HG03045 (cell line): ENCODE results near the gene CD52.

Experiments
- ATAC-seq: cut with Tn5 transposase; IDR thresholded peaks from one replicate; pipeline ENCODE4 v1.9.1; 2021; ENCODE audit warnings: mild to moderate bottlenecking, moderate library complexity; ENCODE audit not compliant: unreplicated experiment

CD52 gene

DNA sequence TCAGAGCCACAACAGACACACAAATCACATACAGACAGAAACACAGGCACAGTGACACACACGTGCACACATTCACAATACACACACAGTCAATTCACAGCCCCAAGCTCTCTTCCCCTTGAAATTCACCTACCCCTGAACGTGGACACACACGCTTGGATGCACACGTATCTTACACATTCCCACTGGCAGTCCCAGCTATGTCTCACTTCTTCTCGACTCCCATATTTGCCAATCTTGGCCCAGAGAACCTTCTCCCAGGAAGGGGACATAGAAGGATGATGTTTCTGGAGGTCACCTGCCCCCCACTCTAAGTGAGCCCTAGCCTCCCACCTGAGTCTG is 34.6 kb downstream of the CD52 start:
- ATAC-seq: no peak

DNA sequence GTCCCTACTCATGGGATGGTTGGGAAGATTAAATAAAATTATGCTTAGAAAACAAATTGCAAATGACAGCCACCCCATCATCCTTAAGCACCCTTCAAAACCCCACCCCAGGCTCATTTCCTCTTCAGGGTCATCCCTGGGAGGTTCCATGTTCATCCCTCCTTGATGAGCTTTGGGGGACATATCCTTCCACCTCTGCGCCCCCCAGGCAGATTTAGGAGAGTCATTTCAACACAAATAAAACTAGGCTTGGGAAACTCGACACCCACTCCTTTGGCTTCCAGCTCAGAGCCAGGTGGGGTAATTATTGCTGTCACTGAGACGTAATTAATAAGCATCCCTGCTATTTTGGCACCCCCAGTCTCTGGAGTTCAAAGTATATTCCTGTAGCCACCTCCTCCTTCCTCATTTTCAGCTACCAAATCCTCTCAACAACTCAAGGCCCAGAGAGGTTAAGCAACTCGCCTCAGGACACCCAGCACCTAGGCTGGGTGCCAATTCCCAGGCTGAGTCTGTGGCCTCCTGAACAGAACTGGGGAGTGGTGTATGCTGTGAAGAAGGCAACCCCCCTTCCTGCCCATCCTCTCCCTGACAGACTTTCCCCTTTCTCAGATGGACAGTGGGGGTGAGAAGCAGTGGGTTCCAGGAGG is 35.6 kb downstream of the CD52 start:
- ATAC-seq: no peak

DNA sequence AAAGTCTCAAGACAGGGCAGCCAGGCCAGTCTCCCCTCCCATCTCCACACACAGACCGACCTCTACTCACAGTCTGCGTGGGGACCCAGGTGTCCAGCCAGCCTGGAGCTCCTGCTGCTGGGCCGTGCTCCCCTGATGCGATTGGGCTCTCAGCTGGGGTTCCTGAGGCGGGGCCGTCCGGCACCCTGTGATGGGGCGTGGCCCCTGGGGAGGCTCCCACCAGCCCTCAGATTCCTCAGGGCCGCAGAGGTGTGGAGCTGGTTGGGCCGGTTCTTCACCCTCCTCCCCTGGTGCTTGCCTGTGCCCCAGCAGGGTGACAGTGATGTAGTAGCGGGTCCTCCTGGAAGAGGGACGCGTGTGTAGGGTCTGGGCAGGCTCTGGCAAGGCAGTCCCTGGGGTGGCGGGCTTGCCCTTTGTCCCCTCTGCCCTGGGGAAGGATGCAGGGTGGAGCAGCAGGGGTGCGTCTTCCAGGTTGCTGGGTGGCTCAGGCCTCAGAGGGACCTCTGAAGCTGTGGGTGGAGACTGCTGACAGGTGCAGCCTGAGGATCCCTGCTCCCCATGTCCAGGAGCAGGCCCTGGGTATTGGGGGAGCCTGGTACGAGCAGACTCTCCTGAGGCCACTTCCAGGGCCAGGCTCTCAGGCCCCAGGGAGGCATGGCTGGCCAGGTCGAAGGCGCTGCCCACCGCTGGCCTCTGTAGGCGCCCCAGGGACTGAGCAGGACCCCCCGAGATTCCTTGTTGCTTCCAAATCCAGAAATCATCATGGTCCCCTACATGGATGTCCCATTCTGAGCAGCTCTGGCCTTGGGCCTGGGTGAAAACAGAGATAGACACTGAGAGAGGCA is 36.4 kb downstream of the CD52 start, which contains the start of gene CRYBG2:
Gene CRYBG2 (minus strand): TSS at position 155 of the 845 bp plus-strand sequence. CDS start 7,473 bp downstream, outside the sequence.
- ATAC-seq: no peak

DNA sequence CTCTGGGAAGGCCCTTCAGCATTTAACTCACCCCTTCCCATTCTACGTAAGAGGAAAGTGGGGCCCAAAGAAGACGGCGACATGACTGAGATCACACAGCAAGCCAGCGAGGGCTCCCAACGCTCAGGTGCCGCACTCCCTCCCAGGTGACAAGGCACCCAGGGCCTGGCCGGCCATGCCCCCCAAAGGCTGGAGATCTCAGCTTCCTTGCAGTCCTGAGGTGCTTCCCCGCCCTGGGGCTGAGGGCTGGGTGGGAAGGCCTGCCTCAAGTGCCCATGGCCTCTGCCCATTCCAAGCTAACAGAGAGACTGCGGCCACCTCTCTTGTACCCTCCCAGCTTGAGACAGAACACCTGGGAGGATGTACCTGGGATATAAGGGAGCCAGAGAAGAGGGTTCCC is 37.2 kb downstream of the CD52 start:
- no peak for ATAC-seq

DNA sequence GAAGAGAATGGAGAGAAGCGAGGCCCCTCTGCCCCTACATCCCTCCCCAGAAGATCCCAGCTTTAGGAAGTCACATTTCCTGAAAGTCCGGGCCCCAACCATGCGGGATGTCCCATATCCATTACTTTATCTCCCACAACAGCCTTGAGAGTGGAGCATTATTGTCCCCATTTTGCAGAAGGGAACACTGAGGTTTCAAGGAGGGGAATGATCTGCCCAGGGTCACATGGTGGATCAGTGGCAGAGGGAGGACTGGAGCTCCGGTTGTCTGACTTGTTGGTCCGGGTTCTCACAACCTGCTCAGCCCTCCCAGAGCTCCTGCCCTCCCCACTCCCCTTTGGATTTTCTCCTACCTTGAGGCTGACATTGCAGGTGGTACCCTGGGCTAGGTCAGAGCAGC is 38.3 kb downstream of the CD52 start:
- ATAC-seq: no peak

DNA sequence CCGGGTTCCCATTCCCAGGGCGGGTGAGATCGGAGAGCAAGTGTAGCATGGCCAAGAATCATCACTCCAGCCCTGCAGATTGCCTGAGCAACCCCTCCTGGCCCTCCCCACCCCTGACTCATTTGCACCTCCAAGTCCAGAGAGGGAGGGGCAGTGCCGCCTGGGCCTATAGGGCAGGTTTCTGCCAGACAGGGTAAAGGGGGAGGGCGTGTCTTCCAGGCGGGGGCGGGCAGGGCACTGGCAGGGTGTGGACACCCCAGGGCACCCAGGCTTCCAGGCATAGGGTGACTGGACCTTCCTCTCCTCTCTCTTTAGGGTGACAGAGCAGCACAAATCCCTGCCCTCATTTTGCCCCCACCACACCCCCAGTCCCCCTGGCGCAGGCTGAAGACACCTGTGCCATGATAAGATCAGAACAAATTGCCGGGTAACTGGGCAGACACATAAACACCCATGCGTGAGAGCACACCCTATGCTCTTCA is 39.4 kb downstream of the CD52 start:
- no peak for ATAC-seq

DNA sequence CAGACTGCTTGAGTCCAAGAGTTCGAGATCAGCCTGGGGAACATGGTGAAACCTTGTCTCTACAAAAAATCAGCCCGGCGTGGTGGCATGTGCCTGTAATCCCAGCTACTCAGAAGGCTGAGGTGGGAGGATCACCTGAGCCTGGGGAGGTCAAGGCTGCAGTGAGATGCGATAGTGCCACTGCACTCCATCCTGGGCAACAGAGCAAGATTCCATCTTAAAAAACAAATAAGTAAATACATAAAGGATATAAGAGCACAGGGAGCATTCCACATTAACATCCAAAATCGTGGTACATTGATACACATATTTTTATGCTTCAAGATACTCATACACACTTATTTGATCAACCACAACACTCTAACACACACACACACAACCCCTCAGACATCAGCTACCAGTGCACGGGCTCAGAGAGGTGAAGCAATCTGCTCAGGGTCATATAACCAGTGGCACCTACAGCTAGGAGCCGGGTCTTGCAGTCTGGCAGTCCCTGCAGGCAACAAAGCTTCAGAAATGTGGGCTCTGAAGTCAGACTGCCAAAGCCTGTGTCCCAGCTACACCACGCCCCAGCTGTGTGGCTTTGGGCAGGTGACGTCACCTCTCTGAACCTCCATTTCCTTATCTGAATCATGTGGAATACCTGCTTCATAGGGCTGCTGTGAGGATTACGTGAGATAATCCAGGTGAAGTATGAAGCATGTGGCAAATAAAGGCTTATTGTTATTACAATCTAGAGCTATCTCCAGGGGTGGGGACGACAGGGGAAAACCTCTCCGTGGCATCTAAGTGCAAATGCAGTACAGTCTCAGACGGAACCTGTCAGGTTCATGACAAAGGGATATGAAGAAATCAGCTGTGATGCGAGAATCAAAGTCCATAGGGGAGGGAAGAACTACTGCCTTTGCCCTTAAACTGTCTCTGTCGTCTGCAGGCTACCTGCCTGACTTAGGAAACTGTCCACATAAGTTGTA is 40.9 kb downstream of the CD52 start:
- no peak for ATAC-seq

DNA sequence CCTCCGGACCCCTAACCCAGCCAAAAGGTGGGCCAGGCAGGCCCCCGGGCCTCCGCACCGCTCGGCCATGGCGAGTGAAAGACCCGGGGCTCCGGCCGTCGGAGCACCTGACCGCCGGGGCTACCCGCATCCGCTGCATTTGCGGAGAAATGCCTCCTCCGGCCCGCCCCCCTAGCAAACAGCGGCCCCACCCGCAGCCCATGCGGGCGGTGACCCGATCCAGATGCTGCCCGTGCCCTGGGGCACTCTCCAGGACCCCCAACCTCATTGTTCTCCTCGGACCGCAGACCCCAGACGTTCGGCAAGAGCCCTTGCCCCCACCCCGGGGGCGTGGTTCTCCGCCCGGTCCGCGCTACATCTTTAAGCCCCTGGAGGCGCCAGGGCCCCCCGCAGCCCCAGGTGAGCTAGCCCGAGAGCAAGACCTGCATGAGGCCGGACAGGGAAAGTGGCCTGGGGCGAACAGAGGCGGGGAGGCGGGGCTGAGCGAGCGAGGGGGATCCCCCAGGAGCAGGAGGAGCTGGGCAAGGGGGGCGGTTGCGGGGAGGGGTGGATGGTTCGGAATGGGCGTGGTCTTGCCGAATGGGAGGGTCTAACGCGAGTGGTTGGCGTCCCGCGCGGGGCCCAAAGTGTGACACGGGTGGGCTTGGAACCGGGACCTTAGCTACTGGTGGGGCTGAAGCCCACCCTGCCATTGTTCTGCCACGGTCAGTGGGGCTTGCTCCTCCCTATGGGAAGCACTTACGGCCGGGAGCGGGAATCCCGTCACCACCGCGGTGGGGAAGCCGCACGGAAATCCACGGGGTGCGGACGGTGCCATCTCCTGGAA is 42.4 kb downstream of the CD52 start:
- ATAC-seq: no peak

DNA sequence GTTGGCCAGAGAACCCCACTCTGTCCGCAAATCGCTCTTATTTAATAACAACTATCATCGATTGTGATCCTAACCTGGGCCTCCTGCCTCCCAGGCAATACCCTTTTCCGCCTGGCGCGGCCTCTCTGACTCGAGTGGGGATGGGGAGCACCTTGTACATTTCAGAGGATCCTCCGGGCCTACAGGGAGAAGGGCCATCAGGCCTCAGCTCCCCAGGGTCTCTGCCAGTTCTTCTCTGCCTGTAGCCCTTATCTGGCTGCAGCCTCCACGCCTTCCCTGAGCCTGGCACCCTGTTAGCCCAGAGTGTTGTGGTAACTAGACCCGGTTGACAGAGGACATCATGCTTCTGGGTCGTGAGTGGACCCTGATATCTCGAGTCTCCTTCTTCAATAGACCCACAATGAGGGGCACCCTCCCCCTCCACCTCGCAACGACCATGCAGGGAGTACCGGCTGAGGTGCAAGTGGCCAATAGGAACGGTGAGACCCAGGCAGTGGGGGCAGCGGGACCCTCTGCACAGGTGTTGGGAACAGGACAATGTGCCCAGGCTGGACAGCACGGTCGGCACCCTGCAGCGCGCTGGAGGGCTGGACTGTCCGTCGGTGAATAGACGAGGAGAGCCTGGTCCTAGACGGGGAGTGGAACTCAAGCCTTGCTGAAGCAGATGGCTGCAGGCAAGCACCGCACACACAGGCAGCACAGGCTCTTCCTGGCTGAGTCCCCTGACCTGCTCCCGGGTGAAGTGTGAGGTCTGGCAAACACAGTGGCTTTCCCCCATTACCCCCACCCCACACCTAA is 43.2 kb downstream of the CD52 start:
- ATAC-seq: no peak

DNA sequence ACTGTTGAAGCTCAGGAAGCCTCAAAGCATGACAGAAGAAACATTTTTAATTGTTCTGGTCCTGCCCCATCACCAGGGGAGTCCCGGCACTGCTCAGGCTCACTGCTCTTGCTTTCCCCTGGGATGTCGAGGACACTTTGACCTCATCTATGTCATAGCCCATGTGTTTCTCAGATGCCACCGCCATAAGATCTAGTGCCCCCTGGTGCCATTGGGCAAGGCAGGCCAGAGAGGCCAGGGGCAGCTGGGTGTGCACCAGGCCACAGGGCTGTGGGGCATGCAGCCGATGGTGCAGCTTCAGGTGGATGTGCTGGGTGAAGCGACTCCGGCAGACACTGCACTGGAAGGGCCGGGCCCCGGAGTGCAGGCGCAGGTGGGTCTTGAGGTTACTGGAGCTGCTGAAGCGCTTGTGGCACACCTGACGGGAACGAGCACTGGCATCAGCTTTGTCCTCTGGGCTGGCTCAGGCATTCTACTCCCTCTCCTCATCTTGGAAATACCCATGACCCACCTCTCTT is 43.9 kb downstream of the CD52 start:
- no peak for ATAC-seq

DNA sequence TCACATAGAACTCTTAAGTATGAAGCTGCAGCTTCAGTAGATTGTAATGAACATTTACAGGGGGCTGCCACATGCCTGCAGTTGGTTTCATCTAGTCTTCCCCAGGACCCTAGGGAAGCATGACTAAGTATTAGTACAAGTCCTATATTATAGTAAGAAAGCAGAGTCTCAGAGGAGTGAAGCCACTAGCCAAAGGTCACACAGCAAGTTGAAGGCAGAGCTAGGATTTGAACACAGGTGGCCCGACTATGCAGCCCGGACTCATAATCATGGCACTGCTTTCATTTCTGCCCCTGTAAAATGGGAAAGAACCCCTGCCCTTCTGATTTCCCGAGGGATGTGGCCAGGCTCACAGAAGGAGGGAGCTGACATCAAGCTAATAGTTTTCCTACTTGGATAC is 44.6 kb downstream of the CD52 start:
- ATAC-seq: no peak

DNA sequence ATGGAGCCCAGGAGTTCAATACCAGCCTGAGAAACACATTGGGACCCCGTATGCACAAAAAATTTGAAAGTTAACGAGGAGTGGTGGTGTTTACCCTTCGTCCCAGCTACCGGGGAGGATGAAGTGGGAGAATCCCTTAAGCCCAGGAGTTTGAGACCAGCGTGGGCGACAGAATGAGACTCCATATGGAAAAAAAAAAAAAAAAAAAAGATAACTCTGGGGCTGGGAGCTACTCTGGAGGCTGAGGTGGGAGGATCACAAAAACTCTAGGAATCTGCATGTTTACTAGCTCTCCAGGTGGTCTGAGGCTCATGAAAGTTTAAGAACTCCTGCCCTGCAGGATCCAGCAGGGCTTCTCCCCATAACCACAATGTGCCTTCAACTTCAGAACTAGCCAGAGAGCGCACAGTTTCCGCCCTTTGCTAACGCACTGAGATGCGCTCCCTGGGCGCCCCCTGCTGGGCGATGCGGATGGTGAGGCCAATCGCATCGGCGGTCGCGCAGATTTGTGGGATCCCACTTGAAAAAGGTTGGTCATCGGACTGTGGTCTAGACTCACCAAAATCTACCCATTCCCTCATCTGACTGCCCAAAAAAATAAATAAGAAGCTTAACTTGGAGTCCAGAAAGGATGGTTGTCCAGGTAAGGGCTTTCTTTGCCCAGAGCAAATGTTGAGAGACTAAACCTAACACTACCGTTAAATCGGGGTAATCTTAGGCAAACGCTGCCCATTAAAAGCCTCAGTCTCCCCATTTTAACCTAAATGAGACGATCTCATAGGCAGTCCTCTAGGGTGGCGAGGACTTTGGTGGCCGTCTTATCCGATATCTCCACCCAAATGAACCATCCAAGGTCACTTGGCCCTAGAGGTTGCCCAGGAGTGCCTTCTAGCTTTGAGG is 46.0 kb downstream of the CD52 start:
- no peak for ATAC-seq

DNA sequence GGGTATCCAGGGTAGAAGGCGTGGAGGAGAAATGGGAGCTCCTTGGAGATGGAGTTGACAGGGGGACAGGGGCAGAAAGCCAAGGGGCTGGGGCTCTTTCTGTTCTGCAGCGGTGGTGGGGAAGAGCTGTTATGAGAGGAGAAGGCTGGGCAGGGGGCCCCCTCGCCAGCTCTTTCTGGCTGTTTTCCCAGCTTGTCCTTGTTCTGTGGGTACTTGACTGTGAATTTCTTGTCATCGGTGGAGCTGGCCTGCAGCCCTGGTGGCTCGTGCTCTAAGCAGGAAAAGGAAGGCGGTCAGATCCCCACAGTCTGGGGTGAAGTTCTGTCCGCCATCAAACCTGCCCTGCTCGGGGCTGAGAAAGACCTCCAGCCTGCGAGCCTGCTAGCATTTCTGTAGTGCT is 47.2 kb downstream of the CD52 start:
- no peak for ATAC-seq

DNA sequence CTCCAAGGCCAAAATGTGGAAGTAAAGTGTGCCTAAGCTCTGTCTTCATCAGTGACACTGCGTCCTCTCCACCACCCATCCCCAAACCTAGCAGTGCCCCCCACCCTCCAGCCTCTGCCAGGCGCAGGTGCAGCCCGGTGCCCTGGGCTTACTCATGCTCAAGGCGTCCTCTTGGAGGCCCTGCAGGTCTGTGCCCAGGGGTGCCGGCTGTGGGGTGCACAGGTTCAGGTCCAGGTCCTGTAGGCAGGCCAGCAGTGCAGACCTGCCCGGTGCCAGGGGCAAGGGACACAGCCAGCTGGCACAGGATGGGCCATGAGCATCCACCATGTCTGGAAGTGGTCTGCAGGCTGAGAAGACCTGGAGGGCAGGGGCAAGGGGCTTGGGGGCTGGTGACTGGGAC is 49.7 kb downstream of the CD52 start:
- ATAC-seq: no peak

DNA sequence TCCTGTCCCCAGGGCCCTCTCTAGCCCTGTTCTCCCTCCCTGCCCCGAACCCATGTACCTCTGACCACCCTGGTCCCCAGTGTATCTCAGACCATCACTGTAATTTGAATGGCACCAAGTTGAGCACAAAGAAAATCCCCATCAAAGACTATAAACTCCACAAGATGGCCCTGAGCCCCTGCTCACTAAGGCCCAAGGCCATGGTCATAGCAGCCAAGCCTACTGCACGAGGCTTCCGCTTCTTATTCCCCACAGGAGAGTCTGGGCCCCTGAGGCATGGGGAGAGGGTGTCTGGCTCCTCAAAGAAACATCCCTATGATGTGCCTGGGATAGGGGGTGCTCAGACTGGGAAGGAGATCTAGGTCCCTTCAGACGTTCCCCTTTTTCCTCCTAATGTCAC is 50.2 kb downstream of the CD52 start:
- no peak for ATAC-seq

DNA sequence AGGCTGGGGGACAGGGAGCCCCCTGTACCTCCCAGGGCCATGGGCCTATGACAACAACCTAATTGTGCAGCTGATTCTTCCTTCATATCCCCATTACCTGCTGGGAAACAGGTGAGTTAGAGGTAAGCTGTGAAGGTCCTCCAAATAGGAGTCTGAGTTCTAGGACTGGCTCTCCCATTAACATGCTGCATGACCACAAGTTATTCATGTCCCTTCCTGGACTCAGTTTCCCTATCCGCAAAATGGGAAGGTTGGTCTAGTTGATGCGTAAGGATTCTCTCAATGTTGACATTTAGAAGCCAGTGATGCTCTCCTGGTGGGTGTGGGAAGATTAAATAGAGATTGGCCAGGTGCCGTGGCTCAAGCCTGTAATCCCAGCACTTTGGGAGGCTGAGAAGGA is 50.7 kb downstream of the CD52 start:
- no peak for ATAC-seq
